ENCODE measurements around the gene GBX1. TPM values are rescaled to one million over a fixed set of nuclear protein-coding genes. Genes with fewer than 3 reads are reported as not detected.

Gene GBX1
- total and polyA plus RNA-seq, 2 of the 4 experiments (the other 2 are of a cell fraction): not detected

GRCh38 chr7:151202836-151203235, 35.3 kb upstream of the GBX1 start:
- H2BK20ac ChIP-seq (ENCODE audit: low read depth, low read length): no peak overlapping the region
- H4K20me1 ChIP-seq (ENCODE audit: insufficient read depth, low read length): no peaks in the 10 kb centered on the region
- ATAC-seq (ENCODE audit: low read depth): no peak
- H2BK5ac ChIP-seq (ENCODE audit: low read depth, low read length, poor library complexity, severe bottlenecking): no peak overlapping the region
- in situ Hi-C loops (cut with MboI; ENCODE audit: low sequenced_read_pairs) (no loop called here), intact Hi-C loops (cut with micrococcal nuclease) (no loop called here), dilution Hi-C loops (cut with HindIII; ENCODE audit: low sequenced_read_pairs, unreplicated experiment) (no loop called here)
- H3K27ac ChIP-seq (ENCODE audit: insufficient read depth, low read length): no peak overlapping the region
- H3K79me1 ChIP-seq (ENCODE audit: low read depth in 1 of 2, low read length in 2 of 2): no peaks in the 10 kb centered on the region
- H2AFZ ChIP-seq (replicated peaks; ENCODE audit: low read length, poor library complexity): no peak overlapping the region
- no TSS peak for BruUV-seq (replicated peaks)
- 90% methylated on average over 4 of the region's 9 CpGs; no CpG with 5 or more reads in 1 of the 2 experiments for WGBS, 2 experiments (ENCODE audit: extremely low coverage in 2 of 2, insufficient read length in 1 of 2)
- H3K18ac ChIP-seq (ENCODE audit: low read depth, low read length): no peak overlapping the region
- H3K4me1 ChIP-seq (ENCODE audit: control insufficient read depth, insufficient read depth, low read length): no peaks in the 10 kb centered on the region
- H2AK5ac ChIP-seq (ENCODE audit: low read depth, low read length): no peak overlapping the region
- H3K4me3 ChIP-seq (ENCODE audit: insufficient read depth, low read depth, low read length): no peak overlapping the region
- CTCF ChIA-PET: no interaction called here
- H3K27me3 ChIP-seq (ENCODE audit: control insufficient read depth, insufficient read depth, low read length): peaks cover 90% of the 10 kb centered on the region
- DNase-seq: no peak
- TF ChIP-seq FOS (IDR thresholded peaks at IDR 0.05; ENCODE audit: low read depth, low read length): no peak
- no peak for TF ChIP-seq RAD21 (IDR thresholded peaks at IDR 0.05; ENCODE audit: low read length)
- TF ChIP-seq, protein P1, sequence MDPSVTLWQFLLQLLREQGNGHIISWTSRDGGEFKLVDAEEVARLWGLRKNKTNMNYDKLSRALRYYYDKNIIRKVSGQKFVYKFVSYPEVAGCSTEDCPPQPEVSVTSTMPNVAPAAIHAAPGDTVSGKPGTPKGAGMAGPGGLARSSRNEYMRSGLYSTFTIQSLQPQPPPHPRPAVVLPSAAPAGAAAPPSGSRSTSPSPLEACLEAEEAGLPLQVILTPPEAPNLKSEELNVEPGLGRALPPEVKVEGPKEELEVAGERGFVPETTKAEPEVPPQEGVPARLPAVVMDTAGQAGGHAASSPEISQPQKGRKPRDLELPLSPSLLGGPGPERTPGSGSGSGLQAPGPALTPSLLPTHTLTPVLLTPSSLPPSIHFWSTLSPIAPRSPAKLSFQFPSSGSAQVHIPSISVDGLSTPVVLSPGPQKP (IDR thresholded peaks at IDR 0.05; ENCODE audit: borderline replicate concordance, low read depth, low read length): no peak
- no peak for TF ChIP-seq CEBPB (IDR thresholded peaks at IDR 0.05; ENCODE audit: low read depth, low read length)
- no peak overlapping the region for H3K4ac ChIP-seq (ENCODE audit: low read depth, low read length)
- POLR2A ChIA-PET (ENCODE audit: unreplicated experiment): no interaction called here
- H3K4me2 ChIP-seq (ENCODE audit: low read depth, low read length): no peak overlapping the region
- no peak overlapping the region for H3K23ac ChIP-seq (ENCODE audit: low read depth, low read length)
- H2BK120ac ChIP-seq (ENCODE audit: low read depth, low read length): no peak overlapping the region
- H3K56ac ChIP-seq (ENCODE audit: extremely low read depth, insufficient read depth, low read length): no peak overlapping the region
- no peak overlapping the region for H2BK15ac ChIP-seq (ENCODE audit: low read depth, low read length)
- H4K5ac ChIP-seq (ENCODE audit: low read depth, low read length): no peak overlapping the region
- no peak overlapping the region for H3K9ac ChIP-seq (ENCODE audit: low read depth, low read length)
- H4K8ac ChIP-seq (ENCODE audit: low read depth in 2 of 2, low read length in 2 of 2): no peak overlapping the region
- no peaks in the 10 kb centered on the region for H3K9me3 ChIP-seq (ENCODE audit: control insufficient read depth, insufficient read depth, low read length)
- no peaks in the 10 kb centered on the region for H3K9me1 ChIP-seq (ENCODE audit: insufficient read depth, low read length)
- no peak overlapping the region for H2AK9ac ChIP-seq (replicated peaks; ENCODE audit: low read depth, low read length, poor library complexity)
- no peaks in the 10 kb centered on the region for H3K36me3 ChIP-seq (ENCODE audit: control insufficient read depth, insufficient read depth, low read length)
- no peak overlapping the region for H4K91ac ChIP-seq (ENCODE audit: insufficient read depth, low read depth, low read length)
- no peak overlapping the region for H3K14ac ChIP-seq (replicated peaks; ENCODE audit: low read depth, low read length)
